Lung (tissue), 12 donors: Measurements from ENCODE around the gene RAB7B. TPM values are rescaled to one million over a fixed set of nuclear protein-coding genes. Genes with fewer than 3 reads are reported as not detected.

Experiments
- ATAC-seq: fragments of 200-7000 bp; cut with Tn5 transposase; one replicate; pipeline ENCODE4 v1.9.1; 2020; ENCODE audit warnings: moderate number of reproducible peaks; ENCODE audit not compliant: insufficient read depth, low FRiP score
- DNase-seq, 3 donors: peaks; one replicate each; pipeline ENCODE4 v3.0.0-alpha.2; 2013 to 2017
- H3K27ac ChIP-seq, 2 donors: one replicate each; pipeline ENCODE4 v1.5.1; 2013; ENCODE audit warnings: mild to moderate bottlenecking in 2 of 2, moderate library complexity in 2 of 2, control low read depth in 1 of 2, inconsistent platforms in 1 of 2, low read depth in 1 of 2, low read length in 1 of 2
- H3K27me3 ChIP-seq, 3 donors: one replicate each; pipeline ENCODE4 v1.5.1; 2013; ENCODE audit warnings: low read length in 2 of 3; ENCODE audit not compliant: control insufficient read depth in 3 of 3, insufficient read depth in 3 of 3
- H3K36me3 ChIP-seq, 4 donors: one replicate each; pipeline ENCODE4 v1.5.1; 2013; ENCODE audit warnings: low read length in 4 of 4, mild to moderate bottlenecking in 1 of 4, moderate library complexity in 1 of 4; ENCODE audit not compliant: control insufficient read depth in 4 of 4, insufficient read depth in 4 of 4
- H3K4me1 ChIP-seq, 5 donors: one replicate each; pipeline ENCODE4 v1.5.1; 2013; ENCODE audit warnings: low read length in 5 of 5, mild to moderate bottlenecking in 2 of 5, moderate library complexity in 1 of 5; ENCODE audit not compliant: control insufficient read depth in 5 of 5, insufficient read depth in 5 of 5
- H3K4me3 ChIP-seq: one replicate; pipeline ENCODE4 v1.5.1; 2013; ENCODE audit warnings: mild to moderate bottlenecking, control low read depth, moderate library complexity
- H3K9ac ChIP-seq, 2 donors: one replicate each; pipeline ENCODE4 v1.5.1; 2013; ENCODE audit warnings: low read length in 2 of 2, control low read depth in 1 of 2; ENCODE audit not compliant: insufficient read depth in 1 of 2
- H3K9me3 ChIP-seq, 4 donors: one replicate each; pipeline ENCODE4 v1.5.1; 2013; ENCODE audit warnings: low read length in 3 of 4, mild to moderate bottlenecking in 1 of 4, moderate library complexity in 1 of 4; ENCODE audit not compliant: control insufficient read depth in 4 of 4, insufficient read depth in 3 of 4
- CTCF ChIP-seq: IDR thresholded peaks from 2 replicates; pipeline ENCODE4 v1.5.1; 2012; ENCODE audit warnings: mild to moderate bottlenecking; ENCODE audit errors: control extremely low read depth, extremely low read depth
- WGBS, 2 donors: extraction: QIAGEN DNeasy Blood & Tissue Kit; methylation state at CpG; one replicate each; pipeline ENCODE4 v1.1.7; 2013; 5-methylcytosine and 5-hydroxymethylcytosine counted together
- polyA plus RNA-seq, 2 donors: library from polyadenylated mRNA; stranded (reverse); fragments of 200-250 nt; gene quantifications; one replicate each; pipeline ENCODE4 v1.2.1, GENCODE V29; 2013
- total RNA-seq, 2 donors: library from RNA; depleted of rRNA in 1 of 2; stranded (reverse); fragments of >200 nt in 1 of 2; gene quantifications; one replicate each; pipeline ENCODE4 v1.2.1, GENCODE V29; 2014 to 2021
- donor health status: control.
- donor health status: control.
- donor health status: Bipolar disorder and iron deficiency.
- donor health status: healthy.
- donor health status: DM: yes; HTN: yes; CAD: no.

RAB7B gene
- total and polyA plus RNA-seq, 4 donors, result 3.4 to 16.2 (median 4.4) TPM

- WGBS, 2 donors, result 88 to 90% methylated on average over 11 of the region's 11 CpGs
- no peak for TF ChIP-seq CTCF
- Histone ChIP-seq H3K36me3 (no peaks in the 10 kb centered on the region), H3K27ac (no peak overlapping the region), H3K9me3 (peaks cover 0 to 8% (median 0%) of the 10 kb centered on the region in 4 donors), H3K27me3 (no peaks in the 10 kb centered on the region), H3K9ac (no peak overlapping the region), H3K4me3 (no peak overlapping the region), H3K4me1 (peaks cover 0 to 5% (median 0%) of the 10 kb centered on the region in 5 donors)
- ATAC-seq (no peak), DNase-seq (no peak)
These were observed 30.6 kb downstream of the RAB7B start for GRCh38 chr1:205972491-205973168.

- H3K9ac ChIP-seq, result no peak overlapping the region
- no peaks in the 10 kb centered on the region for H3K27me3 ChIP-seq
- TF ChIP-seq CTCF, result no peak
- 85 to 88% methylated on average over 4 of the region's 4 CpGs for WGBS, 2 donors
- H3K36me3 ChIP-seq, result no peaks in the 10 kb centered on the region
- no peak overlapping the region for H3K27ac ChIP-seq
- peaks cover 0 to 8% (median 0%) of the 10 kb centered on the region in 4 donors for H3K9me3 ChIP-seq
- peaks cover 0 to 5% (median 0%) of the 10 kb centered on the region in 5 donors for H3K4me1 ChIP-seq
- ATAC-seq, result no peak
- DNase-seq, result no peak
- no peak overlapping the region for H3K4me3 ChIP-seq
These were observed 31.1 kb downstream of the RAB7B start for GRCh38 chr1:205972081-205972480.

- Histone ChIP-seq H3K27me3 (no peaks in the 10 kb centered on the region), H3K4me1 (peaks cover 0 to 5% (median 0%) of the 10 kb centered on the region in 5 donors), H3K27ac (no peak overlapping the region), H3K36me3 (no peaks in the 10 kb centered on the region), H3K4me3 (no peak overlapping the region), H3K9ac (no peak overlapping the region), H3K9me3 (peaks cover 0 to 8% (median 0%) of the 10 kb centered on the region in 4 donors)
- ATAC-seq (no peak), DNase-seq (no peak)
- no peak for TF ChIP-seq CTCF
- 86 to 92% methylated on average over 4 of the region's 4 CpGs for WGBS, 2 donors
These were observed 32.1 kb downstream of the RAB7B start for GRCh38 chr1:205971082-205971481.
